ENCODE results near the gene ERVV-1.
"Not testable (repeated sequence)": the region's sequence is repeated elsewhere in the genome, so short reads cannot be mapped to it uniquely, and the experiment has no call there.

Gene ERVV-1

GRCh38 chr19:53028306-53028705 is 14.6 kb downstream of the ERVV-1 start:
- not testable (repeated sequence) for DNase-seq (ENCODE audit: low spot score)

GRCh38 chr19:53034054-53034453 is 20.3 kb downstream of the ERVV-1 start:
- DNase-seq (ENCODE audit: low spot score), result no peak

- no peak for DNase-seq (ENCODE audit: low spot score)
Measured at GRCh38 chr19:53034948-53035675, 21.4 kb downstream of the ERVV-1 start.

GRCh38 chr19:53037101-53038097 is 23.7 kb downstream of the ERVV-1 start:
- no peak for DNase-seq (ENCODE audit: low spot score)

- no peak for DNase-seq (ENCODE audit: low spot score)
Measured at GRCh38 chr19:53041366-53041765, 27.6 kb downstream of the ERVV-1 start.

GRCh38 chr19:53045536-53045935 is 31.8 kb downstream of the ERVV-1 start:
- no peak for DNase-seq (ENCODE audit: low spot score)

GRCh38 chr19:53047379-53047778 is 33.7 kb downstream of the ERVV-1 start:
- no peak for DNase-seq (ENCODE audit: low spot score)

GRCh38 chr19:53055117-53055516 is 41.4 kb downstream of the ERVV-1 start:
- no peak for DNase-seq (ENCODE audit: low spot score)

GRCh38 chr19:53057904-53058580 is 44.3 kb downstream of the ERVV-1 start:
- DNase-seq (ENCODE audit: low spot score), result no peak
